Testis (tissue), 2 donors: Measurements from ENCODE around the gene ACBD6.

Source experiments
- CTCF ChIP-seq, 3 experiments: fragments of 450-650 bp in 2 of 3; fragments of 200-600 bp in 1 of 3; sonication (generic) in 1 of 3; IDR thresholded peaks; one replicate each; pipeline ENCODE4 v1.5.1; 2016 to 2019; ENCODE audit warnings: antibody characterized with exemption in 3 of 3, mild to moderate bottlenecking in 2 of 3, moderate library complexity in 1 of 3
- POLR2A ChIP-seq: fragments of 450-650 bp; IDR thresholded peaks from one replicate; pipeline ENCODE4 v1.6.1; 2017; ENCODE audit warnings: antibody characterized with exemption, mild to moderate bottlenecking, moderate library complexity

GRCh38 chr1:180250499-180250770 is 251.9 kb downstream of the ACBD6 start:
- TF ChIP-seq CTCF (IDR thresholded peaks at IDR 0.05) = no peak
- no peak for TF ChIP-seq POLR2A
